HEK293 (cell line): Measurements from ENCODE around the gene AGTPBP1.

Experiments used
- ATF2 ChIP-seq: fragments of 450-650 bp; formaldehyde crosslinking; IDR thresholded peaks from 2 replicates; pipeline ENCODE4 v1.5.1; 2016; ENCODE audit warnings: missing biosample characterization, missing genetic modification characterization, low read depth
- CTCF ChIP-seq: fragments of 450-650 bp; formaldehyde crosslinking; IDR thresholded peaks from 2 replicates; pipeline ENCODE4 v1.5.1; 2016; ENCODE audit warnings: missing biosample characterization, missing genetic modification characterization
- GFI1B ChIP-seq: fragments of 450-650 bp; formaldehyde crosslinking; IDR thresholded peaks from 2 replicates; pipeline ENCODE4 v1.5.1; 2016; ENCODE audit warnings: missing biosample characterization, missing genetic modification characterization
- HOXD13 ChIP-seq: sonication (generic); formaldehyde crosslinking; IDR thresholded peaks from 2 replicates; pipeline ENCODE4 v1.8.0; 2022; ENCODE audit warnings: missing genetic modification reagents, borderline replicate concordance
- PBX3 ChIP-seq: sonication (generic); formaldehyde crosslinking; IDR thresholded peaks from 2 replicates; pipeline ENCODE4 v1.8.1; 2022; ENCODE audit warnings: mild to moderate bottlenecking, moderate library complexity, missing genetic modification reagents
- PRDM10 ChIP-seq: fragments of 450-650 bp; formaldehyde crosslinking; IDR thresholded peaks from 2 replicates; pipeline ENCODE4 v1.5.1; 2016; ENCODE audit warnings: missing biosample characterization, missing genetic modification characterization
- ZBTB20 ChIP-seq: fragments of 450-650 bp; formaldehyde crosslinking; IDR thresholded peaks from 2 replicates; pipeline ENCODE4 v1.5.1; 2016; ENCODE audit warnings: missing biosample characterization, missing genetic modification characterization
- ZNF121 ChIP-seq: fragments of 450-650 bp; formaldehyde crosslinking; IDR thresholded peaks from 2 replicates; pipeline ENCODE4 v1.5.1; 2016; ENCODE audit warnings: missing biosample characterization, missing genetic modification characterization
- ZNF548 ChIP-seq: fragments of 450-650 bp; formaldehyde crosslinking; IDR thresholded peaks from 2 replicates; pipeline ENCODE4 v1.5.1; 2016; ENCODE audit warnings: missing biosample characterization, missing genetic modification characterization
- ZNF555 ChIP-seq: fragments of 450-650 bp; formaldehyde crosslinking; conservative IDR thresholded peaks from 2 replicates; pipeline ENCODE4 v1.5.1; 2017; ENCODE audit warnings: missing biosample characterization, mild to moderate bottlenecking, missing genetic modification characterization, inconsistent platforms
- ZNF624 ChIP-seq: fragments of 450-650 bp; formaldehyde crosslinking; IDR thresholded peaks from 2 replicates; pipeline ENCODE4 v1.5.1; 2017; ENCODE audit warnings: missing biosample characterization, missing genetic modification characterization
- ZNF658 ChIP-seq: fragments of 450-650 bp; formaldehyde crosslinking; IDR thresholded peaks from 2 replicates; pipeline ENCODE4; 2016; ENCODE audit warnings: missing biosample characterization, missing genetic modification characterization
- ZNF660 ChIP-seq: fragments of 450-650 bp; IDR thresholded peaks from 2 replicates; pipeline ENCODE4 v1.5.1; 2018; ENCODE audit warnings: missing biosample characterization, mild to moderate bottlenecking, missing genetic modification characterization

- no peak for TF ChIP-seq ZBTB20 (tag by site-specific recombination)
- TF ChIP-seq ZNF658 (tag by site-specific recombination) = no peak
- no peak for TF ChIP-seq ZNF121
- no peak for TF ChIP-seq PRDM10 (tag by site-specific recombination)
- TF ChIP-seq CTCF (tag by site-specific recombination) = no peak
- TF ChIP-seq PBX3 = no peak
- TF ChIP-seq HOXD13 (CRISPR knock-in tag) = no peak
- no peak for TF ChIP-seq ZNF548 (tag by site-specific recombination)
- no peak for TF ChIP-seq ZNF660 (tag by site-specific recombination)
- TF ChIP-seq GFI1B (tag by site-specific recombination) = no peak
- no peak for TF ChIP-seq ATF2 (tag by site-specific recombination)
- no peak for TF ChIP-seq ZNF555 (tag by site-specific recombination)
- TF ChIP-seq ZNF624 (tag by site-specific recombination) = no peak
Observed at GRCh38 chr9:85630676-85631075, 111.1 kb downstream of the AGTPBP1 start.
